ENCODE data around the gene STMN3.

STMN3 gene

DNA sequence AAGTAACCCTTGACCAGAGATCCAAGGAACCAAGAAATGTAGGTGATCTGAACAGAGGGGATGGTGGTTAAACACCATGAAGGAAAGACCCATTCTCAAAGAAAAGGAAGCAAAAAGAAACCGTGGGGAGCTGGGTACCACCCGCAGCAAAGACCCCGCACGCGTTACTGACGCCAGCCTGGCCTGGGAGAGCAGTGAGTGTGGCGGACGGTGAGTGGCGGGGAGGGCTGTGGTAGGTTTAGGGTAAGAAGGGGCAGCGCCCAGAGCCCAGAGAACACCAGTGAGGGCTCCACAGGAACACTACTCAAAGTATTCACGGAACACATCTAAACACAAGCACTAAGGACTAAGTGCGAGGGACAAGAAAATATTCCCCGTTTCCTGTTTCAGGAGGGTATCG is 30.5 kb downstream of the STMN3 start:
- Histone ChIP-seq H3K36me3 (ENCODE audit: insufficient read depth) (no peaks in the 10 kb centered on the region), H4K20me1 (ENCODE audit: insufficient read depth) (no peaks in the 10 kb centered on the region), H3K27ac (no peak overlapping the region), H3K79me2 (ENCODE audit: insufficient read depth, low read depth) (peaks cover 57% of the 10 kb centered on the region), H3K4me2 (no peak overlapping the region), H2AFZ (ENCODE audit: low read depth) (no peak overlapping the region), H3K9ac (no peak overlapping the region), H3K4me1 (ENCODE audit: low read depth, poor library complexity, severe bottlenecking) (peaks cover 6% of the 10 kb centered on the region), H3K27me3 (ENCODE audit: insufficient read depth, low read depth) (no peaks in the 10 kb centered on the region), H3K4me3 (IDR thresholded peaks at IDR 0.05; ENCODE audit: insufficient read depth, low read depth, low read length) (no peak overlapping the region)
- TF ChIP-seq, protein P1, sequence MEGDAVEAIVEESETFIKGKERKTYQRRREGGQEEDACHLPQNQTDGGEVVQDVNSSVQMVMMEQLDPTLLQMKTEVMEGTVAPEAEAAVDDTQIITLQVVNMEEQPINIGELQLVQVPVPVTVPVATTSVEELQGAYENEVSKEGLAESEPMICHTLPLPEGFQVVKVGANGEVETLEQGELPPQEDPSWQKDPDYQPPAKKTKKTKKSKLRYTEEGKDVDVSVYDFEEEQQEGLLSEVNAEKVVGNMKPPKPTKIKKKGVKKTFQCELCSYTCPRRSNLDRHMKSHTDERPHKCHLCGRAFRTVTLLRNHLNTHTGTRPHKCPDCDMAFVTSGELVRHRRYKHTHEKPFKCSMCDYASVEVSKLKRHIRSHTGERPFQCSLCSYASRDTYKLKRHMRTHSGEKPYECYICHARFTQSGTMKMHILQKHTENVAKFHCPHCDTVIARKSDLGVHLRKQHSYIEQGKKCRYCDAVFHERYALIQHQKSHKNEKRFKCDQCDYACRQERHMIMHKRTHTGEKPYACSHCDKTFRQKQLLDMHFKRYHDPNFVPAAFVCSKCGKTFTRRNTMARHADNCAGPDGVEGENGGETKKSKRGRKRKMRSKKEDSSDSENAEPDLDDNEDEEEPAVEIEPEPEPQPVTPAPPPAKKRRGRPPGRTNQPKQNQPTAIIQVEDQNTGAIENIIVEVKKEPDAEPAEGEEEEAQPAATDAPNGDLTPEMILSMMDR (conservative IDR thresholded peaks at IDR 0.05; ENCODE audit: low read depth, low read length): no peak

DNA sequence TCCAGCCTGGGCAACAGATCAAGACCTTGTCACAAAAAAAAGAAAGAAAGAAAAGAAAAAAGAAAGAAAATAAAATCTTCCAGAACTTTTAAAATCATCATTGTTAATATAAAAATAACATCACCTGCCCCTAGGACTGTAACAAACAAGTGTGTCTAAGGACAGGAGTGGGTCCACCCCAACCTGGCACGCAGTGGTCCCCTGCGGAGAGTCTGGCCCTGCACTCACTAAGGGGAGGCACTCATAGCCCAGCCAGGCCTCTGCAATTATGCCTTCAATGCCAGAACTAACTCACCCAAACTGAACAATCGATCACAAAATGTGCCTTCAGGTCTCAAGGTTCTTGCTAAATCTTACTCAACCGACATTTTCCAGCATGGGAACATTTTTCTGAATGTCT is 31.1 kb downstream of the STMN3 start:
- Histone ChIP-seq H3K79me2 (ENCODE audit: insufficient read depth, low read depth) (peaks cover 57% of the 10 kb centered on the region), H3K36me3 (ENCODE audit: insufficient read depth) (no peaks in the 10 kb centered on the region), H3K9ac (no peak overlapping the region), H3K4me1 (ENCODE audit: low read depth, poor library complexity, severe bottlenecking) (peaks cover 6% of the 10 kb centered on the region), H3K27me3 (ENCODE audit: insufficient read depth, low read depth) (no peaks in the 10 kb centered on the region), H4K20me1 (ENCODE audit: insufficient read depth) (no peaks in the 10 kb centered on the region), H2AFZ (ENCODE audit: low read depth) (no peak overlapping the region), H3K4me2 (no peak overlapping the region), H3K4me3 (IDR thresholded peaks at IDR 0.05; ENCODE audit: insufficient read depth, low read depth, low read length) (no peak overlapping the region), H3K27ac (no peak overlapping the region)
- TF ChIP-seq, protein P1 (conservative IDR thresholded peaks at IDR 0.05; ENCODE audit: low read depth, low read length): no peak

DNA sequence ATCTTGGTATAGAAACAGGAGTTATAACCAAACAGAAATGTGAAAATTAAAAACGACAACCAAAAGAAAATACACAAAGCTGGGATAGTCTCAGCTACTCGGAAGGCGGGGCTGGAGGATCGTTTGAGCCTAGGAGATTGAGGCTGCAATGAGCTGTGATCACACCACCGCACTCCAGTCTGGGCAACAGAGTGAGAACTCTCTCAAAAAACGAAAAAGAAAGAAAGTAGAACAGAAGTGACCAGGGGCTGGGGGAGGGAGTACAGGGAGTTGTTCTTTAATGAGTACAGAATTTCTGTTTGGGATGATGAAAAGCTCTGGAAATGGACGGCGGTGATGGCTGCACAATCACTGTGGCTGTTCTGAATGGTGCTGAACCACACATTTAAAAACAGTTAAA is 32.2 kb downstream of the STMN3 start:
- no peaks in the 10 kb centered on the region for H3K36me3 ChIP-seq (ENCODE audit: insufficient read depth)

DNA sequence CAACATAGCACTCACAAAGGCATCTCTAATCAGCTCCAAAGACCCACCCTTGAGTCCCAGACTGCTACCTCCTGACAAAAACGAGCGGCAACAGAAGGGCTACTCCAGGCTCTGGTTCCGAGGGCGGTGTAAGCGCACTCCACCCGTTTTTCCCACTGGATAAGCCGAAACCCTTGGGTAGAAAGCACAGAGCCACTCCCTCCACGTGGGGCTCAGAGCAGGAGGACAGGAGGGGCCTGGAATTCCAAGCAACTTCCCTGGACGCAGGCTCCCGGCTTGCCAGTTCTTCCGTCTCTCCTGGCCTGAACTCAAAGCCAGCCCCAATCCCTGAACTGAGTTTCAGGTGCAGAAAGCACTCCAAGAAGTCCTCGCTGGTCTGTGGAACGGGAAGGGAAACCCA is 33.7 kb downstream of the STMN3 start:
- Histone ChIP-seq H3K27me3 (ENCODE audit: insufficient read depth, low read depth) (no peaks in the 10 kb centered on the region), H3K4me1 (ENCODE audit: low read depth, poor library complexity, severe bottlenecking) (no peaks in the 10 kb centered on the region), H4K20me1 (ENCODE audit: insufficient read depth) (no peaks in the 10 kb centered on the region), H3K27ac (no peak overlapping the region), H3K36me3 (ENCODE audit: insufficient read depth) (0 out of 2 replicates have a peak, but pooled peaks cover 3% of the 10 kb centered on the region), H3K4me2 (no peak overlapping the region), H3K9ac (no peak overlapping the region), H3K4me3 (IDR thresholded peaks at IDR 0.05; ENCODE audit: insufficient read depth, low read depth, low read length) (no peak overlapping the region), H3K79me2 (ENCODE audit: insufficient read depth, low read depth) (peaks cover 43% of the 10 kb centered on the region), H2AFZ (ENCODE audit: low read depth) (no peak overlapping the region)
- TF ChIP-seq, protein P1 (conservative IDR thresholded peaks at IDR 0.05; ENCODE audit: low read depth, low read length): no peak

More for the DNA sequence above, 32.2 kb downstream of the STMN3 start:
- TF ChIP-seq, protein P1 (conservative IDR thresholded peaks at IDR 0.05; ENCODE audit: low read depth, low read length): no peak
- no peaks in the 10 kb centered on the region for H3K27me3 ChIP-seq (ENCODE audit: insufficient read depth, low read depth)
- H3K4me3 ChIP-seq (IDR thresholded peaks at IDR 0.05; ENCODE audit: insufficient read depth, low read depth, low read length): no peak overlapping the region
- H3K79me2 ChIP-seq (ENCODE audit: insufficient read depth, low read depth): peaks cover 53% of the 10 kb centered on the region
- H2AFZ ChIP-seq (ENCODE audit: low read depth): no peak overlapping the region
- H3K4me1 ChIP-seq (ENCODE audit: low read depth, poor library complexity, severe bottlenecking): peaks cover 6% of the 10 kb centered on the region
- no peaks in the 10 kb centered on the region for H4K20me1 ChIP-seq (ENCODE audit: insufficient read depth)
- H3K9ac ChIP-seq: no peak overlapping the region
- H3K27ac ChIP-seq: no peak overlapping the region
- no peak overlapping the region for H3K4me2 ChIP-seq
